ENCODE measurements around the gene GMNC.
"Not testable (repeated sequence)": the region's sequence is repeated elsewhere in the genome, so short reads cannot be mapped to it uniquely, and the experiment has no call there.

Gene GMNC, protein sequence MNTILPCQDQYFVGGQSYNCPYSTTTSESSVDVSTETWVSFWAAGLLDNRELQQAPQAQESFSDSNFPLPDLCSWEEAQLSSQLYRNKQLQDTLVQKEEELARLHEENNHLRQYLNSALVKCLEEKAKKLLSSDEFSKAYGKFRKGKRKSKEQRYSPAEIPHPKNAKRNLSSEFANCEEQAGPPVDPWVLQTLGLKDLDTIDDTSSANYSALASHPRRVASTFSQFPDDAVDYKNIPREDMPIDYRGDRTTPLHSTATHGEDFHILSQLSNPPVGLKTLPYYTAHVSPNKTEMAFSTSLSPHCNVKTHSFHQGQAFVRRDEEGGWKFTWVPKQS

DNA sequence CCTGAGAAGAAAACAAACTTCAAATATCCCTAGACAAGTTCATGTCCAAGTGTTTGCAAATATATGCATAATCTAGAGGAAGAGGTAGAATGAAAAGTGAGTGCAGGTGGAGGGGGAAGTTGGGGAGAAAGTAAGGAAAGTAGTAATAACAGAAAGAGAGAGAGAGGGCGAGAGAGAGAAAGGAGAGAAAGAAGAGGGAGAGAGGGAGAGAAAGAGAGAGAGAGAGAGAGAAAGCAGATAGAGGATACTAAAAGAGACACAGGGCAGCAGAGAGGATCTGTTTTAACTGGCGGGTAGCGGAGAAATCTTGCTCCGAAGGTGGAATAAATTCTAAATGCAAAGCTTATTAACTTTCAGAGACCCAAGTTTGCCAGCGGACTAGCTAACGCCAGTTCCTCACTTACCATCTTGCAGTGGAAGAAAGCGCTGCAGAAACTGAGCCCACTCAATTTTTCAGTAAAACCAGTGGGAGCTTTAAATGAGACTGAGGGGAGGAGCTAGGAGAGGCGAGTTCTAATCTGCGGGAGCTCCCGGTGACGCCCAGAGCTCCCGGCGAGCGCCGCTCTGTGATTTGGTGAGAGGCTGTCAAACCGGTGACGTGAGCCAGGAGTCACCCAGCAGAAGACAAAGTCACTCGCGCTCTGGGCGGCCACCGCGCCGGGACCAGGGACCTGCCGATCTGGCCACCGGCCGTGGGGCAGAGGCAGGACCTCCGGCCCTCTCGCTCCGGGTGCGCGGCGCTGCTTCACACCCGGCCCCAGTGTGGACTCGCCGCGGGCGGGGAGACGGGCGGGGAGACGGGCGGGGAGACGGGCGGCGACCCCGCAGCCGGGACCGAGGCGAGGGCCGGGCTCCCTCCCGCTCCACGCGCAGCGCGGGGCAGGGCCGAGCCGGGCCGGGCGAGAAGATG lies at the start of gene GMNC:
TSS of gene GMNC (minus strand) at position 486 of the 910 bp plus-strand sequence. CDS start at position 407, 79 bp downstream.
- peak in 1 of 2 donors; percentile 6 for DNase-seq (ENCODE audit: low read depth in 2 of 2)

- no peak for DNase-seq (ENCODE audit: low read depth in 2 of 2)
Observed at GRCh38 chr3:190911382-190911781, 48.9 kb upstream of the GMNC start.

GRCh38 chr3:190909908-190910307 lies 47.4 kb upstream of the GMNC start:
- DNase-seq (ENCODE audit: low read depth in 2 of 2): no peak

- DNase-seq (ENCODE audit: low read depth in 2 of 2): no peak
Observed at GRCh38 chr3:190903156-190903555, 40.7 kb upstream of the GMNC start.

GRCh38 chr3:190902292-190902691 lies 39.8 kb upstream of the GMNC start:
- DNase-seq (ENCODE audit: low read depth in 2 of 2): no peak

DNA sequence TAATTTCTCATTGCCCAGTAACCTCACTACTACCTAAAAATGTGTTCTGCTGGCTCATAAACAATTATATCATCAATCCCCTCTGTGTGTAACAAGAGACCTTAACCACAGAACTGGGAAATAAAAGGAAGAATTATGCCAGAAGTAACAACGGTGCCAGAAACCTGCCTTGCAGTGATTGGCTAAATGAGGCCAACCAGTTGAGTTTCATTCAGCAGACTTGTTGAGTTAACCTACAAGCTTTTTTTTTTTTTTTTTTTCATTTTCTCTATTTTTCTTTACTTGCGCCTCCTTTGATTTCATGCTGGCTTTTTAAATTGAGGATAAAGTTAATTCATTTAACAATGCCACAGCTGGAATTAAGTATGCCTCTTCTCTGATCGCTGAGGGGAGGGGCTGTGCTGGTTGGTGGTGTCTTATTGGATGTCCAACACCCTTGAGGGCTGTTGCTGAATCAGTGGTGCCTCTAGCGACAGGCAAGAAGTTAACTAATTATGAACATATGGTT lies 30.0 kb upstream of the GMNC start:
- no peak for DNase-seq (ENCODE audit: low read depth in 2 of 2)

DNA sequence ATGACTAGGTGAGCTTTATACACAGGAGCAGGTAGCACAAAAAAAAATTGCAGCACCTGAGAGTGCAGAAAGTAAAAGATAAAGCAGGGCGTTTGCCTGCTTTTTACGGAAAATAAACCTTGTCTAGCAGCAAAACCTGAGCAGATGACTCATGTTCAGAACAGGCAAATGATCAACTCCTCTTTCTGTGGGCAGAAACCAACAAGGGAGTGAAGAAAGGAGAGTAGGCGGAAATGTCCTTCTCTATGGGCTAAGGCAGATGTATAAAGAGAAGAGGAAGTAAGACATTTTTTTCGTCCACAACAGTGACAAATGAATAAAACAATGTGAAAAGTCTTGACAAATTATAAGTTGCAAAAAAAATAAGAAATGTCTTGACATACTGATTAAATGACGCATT lies 24.5 kb upstream of the GMNC start:
- DNase-seq (ENCODE audit: low read depth in 2 of 2): no peak

- peak in 1 of 2 donors; percentile 8 for DNase-seq (ENCODE audit: low read depth in 2 of 2)
Observed at GRCh38 chr3:190883973-190884832, 21.7 kb upstream of the GMNC start.

DNA sequence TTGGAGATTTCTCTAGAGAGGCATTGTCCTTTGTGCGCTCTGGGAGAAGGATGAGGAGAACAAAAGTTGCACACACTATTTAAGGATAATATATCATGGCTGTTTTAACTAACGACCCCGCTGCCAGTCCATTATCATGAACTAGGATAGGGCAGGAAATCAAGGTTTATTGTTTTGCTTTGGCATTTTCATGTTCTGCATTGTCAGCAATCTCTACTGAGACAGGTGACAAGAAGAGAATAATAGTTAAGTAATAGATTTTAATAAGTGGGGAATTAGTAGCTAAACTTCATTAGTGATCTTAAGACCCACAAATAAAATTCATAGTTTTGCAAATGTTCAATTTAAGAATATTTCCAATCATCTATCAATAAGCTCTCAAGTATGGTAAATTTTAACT lies 20.6 kb upstream of the GMNC start:
- no peak for DNase-seq (ENCODE audit: low read depth in 2 of 2)

DNA sequence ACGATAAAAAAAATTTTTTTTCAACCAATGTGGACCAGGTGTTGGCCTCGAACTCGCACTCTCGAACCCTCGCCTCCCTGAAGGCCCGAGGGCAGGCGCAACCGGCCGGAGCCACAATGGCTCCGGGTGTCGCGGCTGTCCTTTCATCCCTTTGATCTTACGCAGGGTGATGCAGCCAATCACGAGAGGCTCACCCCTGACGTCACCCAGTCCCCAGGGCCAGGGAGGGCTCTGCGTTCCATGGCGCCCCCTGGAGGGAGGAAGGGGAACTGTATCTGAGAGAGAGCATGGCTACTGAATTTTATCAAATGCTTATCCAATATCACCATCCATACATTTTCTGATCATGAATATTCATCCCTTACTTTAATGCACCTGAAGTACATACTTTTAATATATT lies 15.4 kb upstream of the GMNC start:
- DNase-seq (ENCODE audit: low read depth in 2 of 2): no peak

- not testable (repeated sequence) for DNase-seq (ENCODE audit: low read depth in 2 of 2)
Observed at GRCh38 chr3:190876433-190876832, 13.9 kb upstream of the GMNC start.

- DNase-seq (ENCODE audit: low read depth in 2 of 2): not testable (repeated sequence)
Observed at GRCh38 chr3:190875061-190875460, 12.6 kb upstream of the GMNC start.

DNA sequence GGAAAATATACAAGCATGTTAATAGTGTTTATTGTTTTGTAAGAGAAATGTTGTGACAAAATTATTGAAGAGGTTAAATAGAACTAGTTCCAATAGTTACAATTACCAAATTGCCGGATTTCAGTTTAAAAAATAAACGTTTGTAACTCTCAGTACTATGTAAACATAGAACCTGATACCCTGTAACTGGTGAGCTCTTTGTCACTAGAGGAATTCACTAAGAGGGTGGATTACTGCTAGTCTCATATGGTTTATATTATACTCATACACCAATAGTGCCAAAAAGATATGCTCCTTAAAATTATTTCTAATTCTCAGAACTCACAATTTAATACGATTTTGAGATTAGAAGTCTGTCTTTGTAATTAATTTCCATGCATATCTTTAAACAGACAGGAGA lies 7.6 kb upstream of the GMNC start:
- DNase-seq (ENCODE audit: low read depth in 2 of 2): no peak

- no peak for DNase-seq (ENCODE audit: low read depth in 2 of 2)
Observed at GRCh38 chr3:190867071-190867470, 4.6 kb upstream of the GMNC start.

DNA sequence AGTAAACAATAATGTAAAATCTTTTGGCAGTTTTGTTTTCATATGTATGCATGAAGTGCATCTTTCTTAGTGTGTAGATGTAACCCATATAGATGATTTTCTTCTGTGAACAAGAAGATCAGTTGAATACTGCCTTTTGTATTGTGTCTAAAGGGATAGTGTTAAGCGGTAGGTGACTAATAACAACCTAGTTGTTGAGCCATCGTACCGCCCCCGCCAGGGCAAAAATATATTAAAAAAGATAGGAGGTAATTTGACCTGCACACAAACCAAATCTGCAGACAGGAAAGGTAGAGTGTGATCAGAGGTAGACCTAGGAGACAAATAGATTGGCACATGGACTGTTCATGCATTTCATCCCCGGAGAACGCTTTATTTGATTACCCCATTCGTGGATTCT lies 3.3 kb upstream of the GMNC start:
- DNase-seq (ENCODE audit: low read depth in 2 of 2): no peak

GRCh38 chr3:190865419-190865818 lies 2.9 kb upstream of the GMNC start:
- DNase-seq (ENCODE audit: low read depth in 2 of 2): no peak

- DNase-seq (ENCODE audit: low read depth in 2 of 2): no peak
Observed at GRCh38 chr3:190864002-190864401, 1.5 kb upstream of the GMNC start.

DNA sequence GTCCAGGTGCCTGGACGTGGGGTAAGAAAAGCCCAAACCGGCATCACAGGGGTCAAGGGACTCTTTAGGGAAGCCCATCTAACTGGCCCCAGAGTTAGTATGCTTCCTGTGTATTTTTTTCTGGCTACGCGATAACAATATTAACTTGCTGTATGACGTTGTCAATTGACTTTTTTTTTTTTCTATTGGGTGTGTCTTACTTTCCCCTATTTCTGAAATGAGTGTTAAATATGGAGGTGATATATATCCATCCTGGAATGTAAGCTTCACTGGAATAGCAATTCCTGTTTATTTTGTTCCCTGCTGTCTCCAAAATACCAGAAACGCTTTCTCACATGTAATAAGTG lies 598 bp upstream of the GMNC start:
- DNase-seq (ENCODE audit: low read depth in 2 of 2): no peak

DNA sequence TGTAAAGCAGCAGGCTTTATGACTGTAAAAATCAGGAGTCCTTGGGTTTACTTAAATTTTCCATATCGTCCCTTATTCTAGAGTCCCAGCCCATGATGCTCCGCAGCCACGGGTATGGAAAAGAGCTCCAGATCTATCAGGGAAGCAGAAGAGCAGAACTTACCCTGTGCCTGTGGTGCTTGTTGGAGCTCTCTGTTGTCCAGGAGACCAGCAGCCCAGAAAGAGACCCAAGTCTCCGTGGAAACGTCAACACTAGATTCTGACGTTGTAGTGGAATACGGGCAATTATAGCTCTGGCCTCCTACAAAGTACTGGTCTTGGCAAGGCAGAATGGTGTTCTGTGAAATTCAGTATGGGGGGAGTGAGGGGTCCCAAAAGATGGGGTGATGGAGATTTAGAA lies 2.0 kb downstream of the GMNC start:
- no peak for DNase-seq (ENCODE audit: low read depth in 2 of 2)

GRCh38 chr3:190855151-190855550 lies 7.3 kb downstream of the GMNC start:
- DNase-seq (ENCODE audit: low read depth in 2 of 2): no peak

GRCh38 chr3:190854062-190854461 lies 8.4 kb downstream of the GMNC start:
- DNase-seq (ENCODE audit: low read depth in 2 of 2): no peak

DNA sequence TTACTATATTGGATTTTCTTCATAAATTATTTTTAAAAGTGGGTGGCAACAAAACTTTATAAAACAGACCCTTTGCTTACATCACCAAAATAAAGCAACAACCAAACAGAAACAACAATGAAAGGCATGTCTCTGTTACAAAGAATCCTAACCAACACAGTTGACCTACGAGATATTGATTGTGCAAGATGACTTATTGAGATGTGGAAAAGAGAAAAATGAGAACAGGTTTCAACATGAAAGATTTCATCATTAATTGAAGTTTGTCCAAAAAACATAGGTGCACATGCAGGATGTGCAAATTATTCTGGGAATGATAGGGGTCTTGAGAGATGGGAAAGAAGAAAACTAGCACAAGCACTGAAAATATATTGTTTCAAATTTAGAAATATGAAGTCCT lies 9.0 kb downstream of the GMNC start:
- DNase-seq (ENCODE audit: low read depth in 2 of 2): no peak

Data from stimulated activated CD8-positive, alpha-beta memory T cell treated with anti-CD3 and anti-CD28 coated beads, Interleukin-7, amount 100 ng/mL, for 4 hours (primary cell).